HG03039 (cell line): Measurements from ENCODE around the gene SNX27.

ENCODE experiments used
- ATAC-seq: cut with Tn5 transposase; IDR thresholded peaks from one replicate; pipeline ENCODE4 v1.9.1; 2021; ENCODE audit warnings: mild to moderate bottlenecking, moderate library complexity; ENCODE audit not compliant: unreplicated experiment

Gene SNX27

DNA sequence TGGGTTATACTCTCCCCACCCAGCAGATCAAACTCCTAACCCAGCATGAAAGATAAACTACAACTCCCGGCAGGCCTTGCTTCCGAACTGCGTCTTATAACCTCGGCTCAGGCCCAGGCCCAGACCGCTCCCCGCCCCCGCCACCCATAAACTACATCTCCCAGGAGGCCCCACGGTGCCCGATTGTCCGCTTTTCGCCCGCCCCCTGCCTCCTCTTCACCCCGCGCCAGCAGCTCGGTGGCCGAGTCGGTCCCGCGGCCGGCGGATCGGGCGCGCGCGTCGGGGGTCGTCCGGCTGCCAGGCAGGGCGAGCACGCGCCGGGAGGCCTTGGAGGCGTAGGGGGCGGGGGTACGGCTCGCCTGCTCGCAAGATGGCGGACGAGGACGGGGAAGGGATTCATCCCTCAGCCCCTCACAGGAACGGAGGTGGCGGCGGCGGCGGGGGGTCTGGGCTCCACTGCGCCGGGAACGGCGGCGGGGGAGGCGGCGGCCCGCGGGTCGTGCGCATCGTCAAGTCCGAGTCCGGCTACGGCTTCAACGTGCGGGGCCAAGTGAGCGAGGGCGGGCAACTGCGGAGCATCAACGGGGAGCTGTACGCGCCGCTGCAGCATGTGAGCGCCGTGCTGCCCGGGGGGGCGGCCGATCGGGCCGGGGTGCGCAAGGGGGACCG, at the start of gene SNX27:
Gene SNX27, plus strand, starts transcription at position 219 of the 669 bp plus-strand sequence. Its CDS starts 152 bp downstream, at position 371.
- ATAC-seq = peak; percentile 87

DNA sequence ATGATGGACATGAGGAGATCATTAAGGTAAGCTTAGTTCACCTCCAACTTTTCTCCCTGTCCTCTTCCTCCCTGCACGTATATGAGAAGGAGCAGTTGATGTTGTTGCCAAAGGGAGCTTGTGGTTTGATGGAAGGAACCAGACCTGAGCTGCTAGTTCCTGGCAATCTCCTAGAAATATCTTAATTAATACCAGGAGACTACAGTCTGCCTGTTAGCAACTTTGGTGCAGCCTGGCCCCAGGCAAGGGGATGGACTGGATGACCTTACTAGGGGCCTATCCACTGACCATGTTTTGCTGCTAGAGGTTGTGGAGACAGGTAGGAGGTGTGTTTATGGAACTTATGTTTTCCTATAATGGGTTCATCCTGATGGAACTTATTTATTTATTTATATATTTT, 49.2 kb upstream of the SNX27 start:
- ATAC-seq = no peak

DNA sequence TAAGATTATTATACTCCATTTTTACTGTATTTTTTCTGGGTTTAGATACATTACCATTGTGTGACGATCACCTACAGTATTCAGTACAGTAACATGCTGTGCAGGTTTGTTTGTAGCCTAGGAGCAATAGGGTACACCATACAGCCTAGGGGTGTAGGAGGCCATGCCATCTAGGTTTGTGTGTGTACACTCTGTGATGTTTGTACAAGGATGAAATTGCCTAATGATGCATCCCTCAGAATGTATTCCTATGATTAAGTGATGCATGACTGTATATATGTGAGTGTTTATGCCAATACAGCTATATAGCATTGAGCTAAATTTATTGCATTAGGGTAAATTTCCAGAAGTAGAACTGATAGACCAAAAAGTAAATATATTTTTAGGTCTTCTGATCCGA, 48.5 kb upstream of the SNX27 start:
- ATAC-seq = no peak

DNA sequence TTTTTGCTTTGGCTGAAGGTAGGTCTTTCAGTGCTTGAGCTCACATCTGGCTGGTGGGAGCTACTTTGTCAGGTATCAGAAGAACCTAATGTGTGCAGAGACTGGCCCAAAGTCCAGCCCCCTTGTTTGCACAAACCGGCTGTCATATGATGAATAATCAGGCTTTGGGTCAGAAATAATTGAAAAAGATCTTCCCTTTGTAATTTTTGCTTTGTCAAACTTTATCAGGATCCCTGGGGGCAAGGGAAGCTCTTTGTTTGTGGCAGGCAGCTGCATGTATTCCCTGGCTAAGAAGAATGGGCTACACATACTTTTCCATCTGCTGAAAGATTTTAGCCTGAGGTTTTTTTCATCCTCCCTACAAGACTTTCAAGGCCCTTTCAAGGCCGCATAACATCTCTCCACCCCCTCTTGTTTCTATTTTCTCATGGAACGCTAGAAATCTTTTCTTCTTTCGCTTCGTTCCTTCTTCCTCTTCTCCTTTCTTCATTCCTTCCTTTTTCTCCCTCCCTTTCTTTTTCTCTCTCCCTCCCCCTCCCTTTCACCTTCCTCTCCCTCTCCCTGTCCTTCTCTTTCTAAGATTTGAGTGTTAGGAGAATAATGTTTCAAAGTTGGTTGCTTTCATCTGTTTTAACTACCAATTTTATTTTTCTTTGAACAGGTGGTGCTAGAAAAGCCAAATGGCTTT, 46.2 kb upstream of the SNX27 start:
- no peak for ATAC-seq

DNA sequence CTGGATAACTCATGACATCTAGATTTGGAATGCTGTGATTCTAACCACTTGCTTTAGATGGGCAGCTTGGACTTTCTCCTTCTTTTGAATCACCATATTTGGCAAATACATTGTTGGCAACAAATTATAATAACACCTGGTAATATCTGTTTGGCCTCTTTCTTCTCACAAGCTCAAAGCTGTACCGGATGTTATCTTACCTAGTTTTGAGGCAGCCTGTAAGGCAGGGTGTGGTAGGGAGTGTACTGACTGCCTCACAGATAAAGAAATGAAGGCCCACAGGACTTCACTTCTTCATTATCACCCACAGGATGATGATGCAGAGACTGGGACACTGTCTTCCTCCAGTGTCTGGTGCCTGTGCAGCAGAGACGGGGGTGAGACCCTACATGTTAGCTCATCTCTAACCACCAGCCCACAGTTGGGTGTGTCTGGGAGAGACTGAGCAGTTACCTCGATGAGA, 43.2 kb upstream of the SNX27 start:
- no peak for ATAC-seq

DNA sequence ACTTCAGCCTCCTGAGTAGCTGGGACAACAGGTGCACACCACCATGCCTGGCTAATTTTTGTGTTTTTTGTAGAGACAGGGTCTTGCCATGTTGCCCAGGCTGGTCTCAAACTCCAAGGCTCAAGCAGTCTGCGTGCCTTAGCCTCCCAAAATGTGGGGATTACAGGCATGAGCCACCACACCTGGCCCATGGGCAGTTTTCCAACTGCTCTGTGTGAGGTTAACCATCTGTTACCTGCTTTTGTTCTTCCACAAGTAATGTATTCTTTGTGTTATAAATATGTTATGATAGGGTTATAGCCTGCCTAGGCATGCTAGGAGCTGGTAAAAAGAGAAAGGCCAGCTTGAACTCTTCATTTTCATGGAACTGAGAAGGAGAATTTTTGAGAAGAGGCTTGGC, 41.0 kb upstream of the SNX27 start:
- ATAC-seq = no peak

DNA sequence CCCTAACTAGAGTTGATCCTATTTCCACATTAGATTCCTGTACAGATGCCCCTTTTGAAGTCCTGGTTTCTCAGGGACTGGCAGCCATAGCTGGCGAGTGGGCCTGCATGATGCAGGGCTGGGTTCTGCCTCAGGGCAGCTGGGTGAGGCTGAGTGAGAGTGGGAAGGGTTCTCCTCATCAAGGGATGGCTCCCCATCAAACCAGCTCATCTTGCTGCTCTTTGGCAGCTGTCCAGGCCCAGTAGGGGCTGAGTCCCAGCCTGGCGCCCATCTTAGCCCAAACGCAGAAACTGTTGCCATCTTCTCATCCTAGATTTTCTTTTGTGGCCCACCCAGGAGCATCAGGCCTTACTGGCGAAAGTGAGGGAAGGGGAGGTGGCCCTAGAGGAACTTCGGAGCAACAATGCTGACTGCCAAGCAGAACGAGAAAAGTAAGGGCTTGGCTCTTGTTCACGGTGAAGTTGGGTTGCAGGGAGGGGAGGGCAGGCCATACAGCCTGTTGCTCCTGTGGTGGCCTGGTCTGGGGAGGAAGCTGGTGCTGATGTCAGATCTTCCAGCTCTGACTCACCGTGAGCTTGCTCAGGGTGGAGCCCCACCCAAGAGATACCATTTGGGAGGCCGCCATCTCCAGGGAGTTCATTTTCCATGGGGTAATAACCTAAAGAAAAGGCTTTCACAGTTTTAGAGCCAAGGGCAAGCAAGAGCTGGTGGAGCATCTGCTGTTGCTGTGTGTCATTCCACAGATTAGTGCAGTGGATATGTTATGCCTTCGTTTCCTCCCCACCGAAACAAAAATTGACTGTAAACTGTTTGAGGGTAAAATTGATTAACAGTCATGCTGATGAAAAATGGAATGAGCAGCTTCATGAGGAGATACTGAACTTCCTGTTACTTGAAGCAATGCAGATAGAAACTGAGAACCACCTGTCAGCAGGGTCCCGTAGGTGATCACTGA, 37.0 kb upstream of the SNX27 start:
- no peak for ATAC-seq

DNA sequence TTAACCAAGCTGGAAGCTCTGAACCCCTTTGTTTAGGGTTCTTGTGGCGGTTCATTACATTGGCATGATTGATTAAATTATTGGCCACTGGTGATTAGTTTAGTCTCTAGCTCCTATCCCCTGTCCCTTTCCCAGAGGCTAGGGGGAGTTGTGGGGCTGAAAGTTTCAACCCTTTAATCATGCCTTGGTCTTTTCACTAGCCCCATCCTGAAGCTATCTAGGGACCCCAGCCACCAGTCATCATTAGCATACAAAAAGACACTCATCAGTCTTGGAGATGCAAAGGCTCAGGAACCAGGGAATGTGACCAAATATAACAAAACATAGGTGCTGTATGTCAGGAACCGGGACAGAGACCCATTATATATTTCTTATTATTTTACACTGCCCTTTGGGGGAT, 34.7 kb upstream of the SNX27 start:
- ATAC-seq = no peak

DNA sequence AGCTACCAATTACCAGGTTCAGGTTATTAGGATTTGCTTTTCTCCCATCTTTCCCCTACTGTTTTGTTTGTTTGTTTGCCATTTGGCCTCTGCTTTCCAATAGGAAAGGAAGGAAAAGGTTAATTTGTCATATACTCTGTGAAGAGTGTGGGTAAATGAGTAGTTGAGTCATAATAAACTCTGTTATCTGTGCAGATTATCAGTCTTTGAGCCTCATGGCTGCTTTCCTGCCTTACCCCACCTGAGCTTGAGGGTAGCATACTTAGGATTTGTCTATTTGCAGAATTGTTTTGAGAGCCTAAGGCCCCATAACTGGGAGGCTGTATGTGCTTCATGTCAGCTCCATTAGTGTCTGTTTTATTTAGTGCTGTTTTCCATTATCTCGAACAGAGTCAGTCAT, 32.9 kb upstream of the SNX27 start:
- ATAC-seq = no peak

DNA sequence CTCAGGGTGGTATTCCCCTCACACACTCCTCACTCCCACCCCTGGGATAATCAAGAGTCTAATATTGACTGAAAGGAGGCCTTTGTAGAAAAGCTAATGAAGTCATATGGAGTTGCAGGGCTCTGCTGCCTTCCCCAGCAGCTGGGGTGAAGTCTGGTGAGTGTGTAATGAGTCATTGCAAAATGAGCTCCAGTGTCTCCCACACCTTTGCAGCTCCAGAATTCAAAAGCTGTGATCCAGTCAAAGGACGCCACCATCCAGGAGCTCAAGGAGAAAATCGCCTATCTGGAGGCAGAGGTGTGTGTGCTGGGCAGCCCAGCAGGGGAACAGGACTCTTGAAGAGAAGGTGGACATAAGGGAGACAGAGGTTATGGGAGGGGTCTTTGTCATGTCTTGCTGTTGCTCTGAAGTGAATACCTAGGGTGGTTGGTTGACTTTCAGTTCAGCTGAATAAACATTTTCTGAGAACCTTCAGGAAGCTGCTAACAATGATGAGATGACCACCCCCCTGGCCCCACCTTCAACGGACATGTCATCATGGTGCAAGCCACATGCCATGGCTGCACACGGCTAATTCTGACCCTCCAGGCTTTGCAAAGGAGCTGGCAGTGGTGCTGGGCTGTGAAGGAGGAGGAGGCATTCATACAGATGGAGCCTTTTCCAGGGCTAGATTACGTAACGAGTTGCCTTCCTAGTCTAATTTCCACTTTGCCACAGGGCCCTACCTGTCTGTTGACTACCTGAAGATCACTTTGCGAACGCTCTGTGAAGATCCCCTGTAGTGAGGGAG, 32.2 kb upstream of the SNX27 start:
- no peak for ATAC-seq

DNA sequence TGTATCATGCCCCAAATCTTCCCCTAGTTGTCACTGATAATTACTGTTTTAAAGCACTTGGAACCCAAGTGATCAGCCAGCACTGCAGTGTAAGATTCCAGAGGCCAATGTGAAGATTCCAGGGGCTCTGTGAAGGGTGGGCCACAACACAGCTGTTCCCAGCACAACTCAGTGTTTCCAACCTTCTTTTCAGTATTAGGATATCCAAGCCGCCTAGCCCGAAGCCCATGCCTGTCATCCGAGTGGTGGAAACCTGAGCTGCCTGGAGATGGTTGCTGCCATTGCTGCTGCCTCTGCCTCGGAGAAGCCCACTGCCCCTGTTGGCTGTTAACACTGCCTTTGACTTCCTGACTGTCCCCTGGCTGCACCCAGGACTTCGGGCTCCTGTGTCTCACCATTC, 30.4 kb upstream of the SNX27 start:
- no peak for ATAC-seq

DNA sequence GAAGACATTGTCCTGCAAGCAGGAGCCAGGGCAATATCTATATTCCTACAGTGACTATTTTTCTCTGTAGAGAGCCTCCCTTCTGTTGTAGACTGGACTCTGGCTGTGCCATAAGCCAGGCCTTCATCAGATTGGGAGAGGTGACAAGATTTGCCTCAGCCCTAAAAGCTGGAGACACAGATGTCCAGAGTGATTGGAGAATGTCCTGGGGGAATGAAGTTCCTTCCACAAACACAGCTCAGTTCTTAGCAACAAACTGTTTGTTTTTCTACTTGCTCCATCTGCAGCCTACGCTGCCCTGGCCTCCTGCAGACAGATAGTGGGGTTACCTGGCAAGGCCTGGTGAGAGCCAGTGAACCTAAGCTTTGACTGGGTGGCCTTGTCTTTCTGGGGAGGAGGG, 29.9 kb upstream of the SNX27 start:
- no peak for ATAC-seq

DNA sequence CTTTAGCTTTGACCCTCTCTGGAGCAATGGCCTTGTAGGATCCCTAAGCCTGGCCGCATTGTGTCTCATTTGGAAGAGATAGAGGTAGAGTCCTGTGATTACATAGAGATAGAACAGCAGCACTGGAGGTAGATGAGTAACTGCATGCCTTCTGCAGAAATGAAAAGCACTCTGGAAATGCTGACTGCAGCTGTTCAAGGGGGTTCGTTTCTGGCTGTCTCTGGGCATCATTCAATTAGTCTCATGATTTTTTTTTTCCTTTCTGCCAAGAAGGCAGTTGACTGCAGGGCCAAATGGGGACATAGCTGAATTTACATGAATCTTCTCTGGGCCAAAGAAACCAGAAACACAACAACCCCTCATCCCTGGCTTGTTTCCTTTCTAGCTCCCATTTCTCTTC, 28.1 kb upstream of the SNX27 start:
- no peak for ATAC-seq

DNA sequence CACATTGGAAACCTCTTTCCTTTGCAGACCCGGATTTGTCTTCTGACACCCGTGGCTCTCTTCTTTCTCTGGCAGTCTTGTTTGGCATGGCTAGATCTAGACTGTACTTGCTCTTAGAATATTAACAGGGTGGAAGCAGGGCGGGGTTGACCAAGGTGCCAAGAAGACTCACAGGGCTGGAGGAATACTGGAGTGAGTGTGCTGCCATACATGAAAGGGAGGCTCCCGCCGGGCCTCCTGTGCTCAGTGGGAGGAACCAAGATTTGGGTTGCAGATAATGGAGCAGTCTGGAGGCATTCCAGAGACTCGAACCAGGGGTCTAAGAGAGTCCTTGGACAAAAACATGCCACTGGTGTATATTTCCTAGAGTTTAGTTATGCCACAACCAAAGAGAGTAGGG, 27.6 kb upstream of the SNX27 start:
- ATAC-seq = no peak

DNA sequence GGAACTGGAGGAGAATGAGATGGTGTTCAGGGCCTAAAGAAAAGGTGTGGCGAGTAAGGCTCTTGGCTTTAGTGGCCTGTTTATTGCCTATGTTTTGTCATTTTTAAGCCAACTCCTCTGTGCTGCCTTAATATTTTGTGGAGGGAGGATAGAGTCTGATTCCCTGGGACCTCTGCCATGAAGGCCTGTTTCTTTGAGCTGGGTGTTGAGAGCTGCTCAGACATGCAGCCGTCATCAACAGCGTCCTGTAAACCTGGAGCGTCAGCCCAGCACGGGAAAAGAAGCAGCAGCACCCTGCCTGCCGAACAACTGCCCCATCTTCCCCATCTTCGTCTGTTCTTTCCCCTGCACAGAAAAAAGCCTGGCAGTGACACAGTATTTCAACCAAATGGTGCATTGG, 27.1 kb upstream of the SNX27 start:
- no peak for ATAC-seq

DNA sequence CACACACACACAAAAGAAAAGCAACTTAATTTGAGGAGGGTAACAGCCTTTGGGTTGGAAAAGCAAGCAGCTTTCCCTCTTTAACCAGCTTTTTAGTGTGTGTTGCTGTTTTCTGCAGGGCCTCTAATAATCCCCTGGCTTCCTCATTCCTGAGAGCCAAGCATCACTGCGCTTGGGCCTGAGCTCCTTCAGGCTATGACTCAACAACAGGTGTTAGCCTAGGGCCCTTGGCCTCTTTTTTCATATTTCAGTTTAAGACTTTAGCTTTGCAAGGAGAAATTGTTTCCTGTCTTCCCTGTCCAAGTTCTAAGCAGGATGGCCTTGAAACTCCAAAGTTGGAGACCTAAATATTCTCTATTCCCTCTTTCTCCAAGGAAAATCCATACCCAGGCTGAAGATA, 26.2 kb upstream of the SNX27 start:
- ATAC-seq = no peak

DNA sequence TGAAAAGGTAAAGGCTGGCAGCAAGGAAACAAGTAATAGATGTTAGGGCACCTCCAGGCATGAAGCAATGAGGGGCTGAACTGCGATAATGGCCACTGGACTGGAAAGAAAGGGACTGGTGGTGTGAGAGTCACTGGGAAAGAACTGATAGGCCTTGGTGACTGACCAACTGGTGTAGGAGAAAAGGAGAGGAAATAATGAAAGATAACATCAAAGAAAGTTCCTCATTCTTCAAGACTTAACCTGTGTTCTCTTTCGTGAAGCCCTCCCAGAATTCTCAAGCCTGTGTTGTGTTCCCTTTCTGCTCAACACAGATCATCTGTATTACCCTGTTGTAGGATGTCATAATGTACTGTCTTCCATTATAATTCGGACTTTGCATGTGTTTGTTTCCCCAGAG, 20.9 kb upstream of the SNX27 start:
- ATAC-seq = no peak

DNA sequence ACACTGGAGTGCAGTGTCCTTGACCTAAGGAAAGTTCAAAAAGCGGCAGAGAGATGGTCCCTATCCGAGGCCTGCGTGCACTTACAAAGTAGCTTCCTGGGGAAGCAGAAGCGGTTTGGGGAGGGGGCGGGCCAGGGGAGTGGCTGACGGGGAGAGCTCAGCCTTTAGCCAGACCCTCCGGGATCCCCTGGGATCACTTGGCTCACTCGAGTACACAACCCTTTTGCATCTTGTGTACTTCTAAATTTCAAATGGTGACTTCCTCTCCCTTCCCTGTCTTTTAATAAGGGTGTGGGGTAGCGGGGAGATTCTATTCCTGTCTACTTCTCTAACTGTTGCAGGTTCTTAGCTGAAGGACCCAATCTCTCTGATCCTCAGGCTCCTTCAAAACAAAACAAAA, 18.1 kb upstream of the SNX27 start:
- no peak for ATAC-seq

DNA sequence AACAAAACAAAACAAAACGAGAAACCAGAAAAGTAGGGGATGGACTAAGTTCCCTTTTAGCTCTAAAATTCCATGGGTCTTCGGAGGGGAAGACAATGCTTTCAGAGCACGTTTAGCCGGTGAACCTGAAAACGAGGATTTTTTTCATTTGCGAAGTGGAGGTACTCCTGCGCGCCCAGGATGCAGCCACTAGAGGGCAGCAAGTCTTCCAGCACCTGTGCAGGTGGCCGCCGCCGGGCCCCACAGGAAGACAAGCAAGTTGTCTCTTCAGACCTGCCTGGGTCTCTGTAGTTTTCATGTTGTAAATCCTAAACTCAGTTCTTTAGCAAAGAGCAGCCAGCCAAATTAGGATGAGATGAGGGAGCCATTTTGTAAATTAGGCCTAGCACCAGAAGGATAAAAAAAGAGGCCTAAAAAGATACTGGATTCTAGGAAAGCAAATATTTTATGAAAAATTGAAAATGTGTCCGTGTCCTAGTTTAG, 17.7 kb upstream of the SNX27 start:
- no peak for ATAC-seq

DNA sequence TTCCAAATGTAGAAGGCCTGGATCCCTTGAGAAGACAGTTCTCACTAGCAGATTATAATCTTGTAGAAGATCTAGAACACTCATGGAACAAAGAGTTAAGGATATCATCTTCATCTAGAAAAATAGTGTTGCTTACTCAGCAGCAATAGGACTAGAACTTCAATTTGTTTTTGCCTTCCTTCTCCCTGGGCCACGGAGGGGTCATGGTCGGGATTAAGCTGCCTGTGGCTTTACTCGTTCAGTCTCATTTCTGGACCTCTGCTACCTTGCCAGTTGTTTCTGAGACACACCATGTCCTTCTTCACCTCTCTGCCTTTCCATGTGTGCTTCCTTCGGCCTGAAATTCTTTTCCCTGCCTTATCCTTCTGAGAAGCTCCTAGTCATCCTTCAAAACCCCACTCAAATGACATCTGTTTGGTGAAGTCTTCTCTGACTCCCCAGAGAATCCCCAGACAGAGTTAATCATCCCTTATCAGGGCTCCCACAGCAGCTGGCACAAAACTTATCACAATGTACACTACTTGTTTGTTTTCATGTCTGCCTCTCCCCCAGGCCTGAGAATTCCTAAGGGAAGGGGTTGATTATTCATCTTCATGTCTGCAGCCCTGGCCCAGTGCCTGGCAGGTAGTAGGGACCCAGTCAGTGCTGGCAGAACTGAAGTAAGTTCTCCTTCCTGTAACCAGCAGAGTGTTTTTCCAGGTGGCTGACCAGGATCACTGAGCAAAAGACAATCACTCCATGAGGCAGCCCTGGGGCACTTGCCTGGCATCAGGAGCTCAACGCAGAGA, 15.5 kb upstream of the SNX27 start:
- ATAC-seq = no peak
